ENCODE measurements around the gene MKRN2. TPM values are rescaled to one million over a fixed set of nuclear protein-coding genes. Genes with fewer than 3 reads are reported as not detected.

Gene MKRN2
- total and polyA plus RNA-seq, 2 of the 8 experiments (the other 6 are each of a cell fraction or from before 2014, with no cell fraction given): 15.3 to 17.6 TPM

DNA sequence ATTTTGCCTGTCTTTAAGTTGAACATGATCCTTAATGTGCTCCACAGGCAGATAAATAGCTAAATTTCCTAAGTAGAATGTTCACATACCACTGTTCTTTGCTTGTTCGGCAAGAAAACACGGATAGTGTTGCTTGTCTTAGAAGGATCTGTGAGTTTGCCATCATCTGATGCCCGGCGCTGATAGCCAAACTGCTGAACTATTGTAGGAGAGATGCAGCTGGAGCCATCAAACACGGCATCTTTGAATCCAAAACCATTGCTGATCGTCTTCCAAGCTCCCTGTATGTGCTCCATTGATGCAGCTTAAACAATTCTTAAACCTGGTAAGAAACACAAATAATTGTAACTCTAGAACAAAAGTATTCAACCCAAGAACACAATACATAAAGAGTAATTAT, 61.5 kb downstream of the MKRN2 start:
- Histone ChIP-seq H2BK5ac (ENCODE audit: low read depth, low read length) (no peak overlapping the region), H3K4me1 (replicated peaks in 1 of 4; ENCODE audit: control insufficient read depth in 3 of 4, insufficient read depth in 4 of 4, low read length in 3 of 4) (peaks cover 0 to 7% (median 2%) of the 10 kb centered on the region in 4 experiments; a peak in 3 of 7 replicates), H2AFZ (ENCODE audit: low read length) (no peak overlapping the region), H3K14ac (ENCODE audit: insufficient read length) (no peak overlapping the region), H3K4ac (replicated peaks; ENCODE audit: insufficient read length, low read depth, low read length) (no peak overlapping the region), H2BK12ac (ENCODE audit: low read depth, low read length) (no peak overlapping the region), H3K36me3 (ENCODE audit: control insufficient read depth in 2 of 4, insufficient read depth in 4 of 4, low read length in 3 of 4) (peaks cover 6 to 29% (median 9%) of the 10 kb centered on the region in 4 experiments; a peak in 7 of 8 replicates), H3K4me2 (ENCODE audit: insufficient read depth in 1 of 2, low read depth in 2 of 2, low read length in 2 of 2) (no peak overlapping the region), H4K5ac (ENCODE audit: insufficient read length, low read depth, low read length) (no peak overlapping the region), H3K9ac (replicated peaks in 1 of 4; ENCODE audit: extremely low read depth in 1 of 4, low read depth in 3 of 4, low read length in 3 of 4) (no peak overlapping the region), H2BK20ac (ENCODE audit: low read length) (no peak overlapping the region), H3K56ac (replicated peaks; ENCODE audit: insufficient read length, low read depth, low read length) (no peak overlapping the region), H2BK120ac (replicated peaks; ENCODE audit: low read depth, low read length) (no peak overlapping the region), H3K18ac (ENCODE audit: extremely low read depth, low read length) (no peak overlapping the region), H3K27ac (ENCODE audit: low read depth, low read length) (no peak overlapping the region), H3K23me2 (ENCODE audit: low read depth, low read length) (no peaks in the 10 kb centered on the region), H3K27me3 (replicated peaks in 1 of 4; ENCODE audit: control insufficient read depth in 3 of 4, extremely low read depth in 1 of 4, insufficient read depth in 3 of 4, low read length in 3 of 4) (no peaks in the 10 kb centered on the region), H3K79me2 (ENCODE audit: control insufficient read depth in 1 of 2, insufficient read depth in 2 of 2, low read length in 2 of 2) (peaks cover 10 to 61% of the 10 kb centered on the region in 2 experiments), H3K23ac (ENCODE audit: insufficient read length) (no peak overlapping the region), H2AK5ac (ENCODE audit: low read depth, low read length) (no peak overlapping the region), H4K91ac (replicated peaks; ENCODE audit: insufficient read length, low read length) (no peak overlapping the region), H2BK15ac (ENCODE audit: low read length) (no peak overlapping the region), H3K4me3 (ENCODE audit: extremely low read depth in 1 of 4, insufficient read depth in 2 of 4, low read depth in 3 of 4, low read length in 4 of 4) (no peak overlapping the region), H4K8ac (ENCODE audit: extremely low read depth, insufficient read depth, low read length) (no peak overlapping the region), H3K79me1 (ENCODE audit: low read depth, low read length) (peaks cover 3% of the 10 kb centered on the region; the same call in 1 of the 2 replicates), H4K20me1 (replicated peaks in 1 of 2; ENCODE audit: control insufficient read depth in 1 of 2, insufficient read depth in 2 of 2, low read length in 2 of 2) (peaks cover 6 to 8% of the 10 kb centered on the region in 2 experiments), H3K9me3 (ENCODE audit: insufficient read depth in 2 of 2, low read depth in 1 of 2, low read length in 1 of 2) (no peaks in the 10 kb centered on the region)
- ChIA-PET CTCF (ENCODE audit: partially characterized antibody) (interaction anchor here (0.6 kb wide), 2 partner anchors 34 to 75 kb away, joined by 3 to 5 read pairs; no protein-coding TSS in a partner anchor), POLR2A (ENCODE audit: partially characterized antibody) (interaction anchor here (0.6 to 1.0 kb wide), 2 partner anchors 13 to 46 kb away, joined by 3 to 5 read pairs; no protein-coding TSS in a partner anchor)
- FAIRE-seq: no peak
- TF ChIP-seq JUN (IDR thresholded peaks at IDR 0.05; ENCODE audit: low read depth, low read length) (no peak), SIN3A (conservative IDR thresholded peaks at IDR 0.05 in 1 of 2, IDR thresholded peaks at IDR 0.05 in 1 of 2; ENCODE audit: low read depth in 1 of 2, low read length in 2 of 2) (no peak), RNF2 (IDR thresholded peaks at IDR 0.05; ENCODE audit: borderline replicate concordance, low read depth, low read length, missing control alignments, poor library complexity, severe bottlenecking) (no peak), KDM5A (IDR thresholded peaks at IDR 0.05; ENCODE audit: low read length) (no peak), YY1 (IDR thresholded peaks at IDR 0.05; ENCODE audit: low read depth, low read length) (no peak)
- TF ChIP-seq, protein P1, sequence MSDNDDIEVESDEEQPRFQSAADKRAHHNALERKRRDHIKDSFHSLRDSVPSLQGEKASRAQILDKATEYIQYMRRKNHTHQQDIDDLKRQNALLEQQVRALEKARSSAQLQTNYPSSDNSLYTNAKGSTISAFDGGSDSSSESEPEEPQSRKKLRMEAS (IDR thresholded peaks at IDR 0.05): no peak
- no peak for DNase-seq (ENCODE audit: low read depth in 1 of 2, low spot score in 2 of 2)
- WGBS, 2 experiments (ENCODE audit: extremely low coverage in 1 of 2, insufficient coverage in 1 of 2, insufficient read length in 1 of 2, insufficient replicate concordance in 2 of 2, low coverage in 1 of 2, low lambda C conversion rate in 2 of 2, missing lambda C conversion rate in 1 of 2): 92% methylated on average over 6 of the region's 6 CpGs; no CpG with 5 or more reads in 1 of the 2 experiments
